Osteoblast (primary cell): ENCODE measurements around the gene ZNF219. TPM values are rescaled to one million over a fixed set of nuclear protein-coding genes. Genes with fewer than 3 reads are reported as not detected.

Source experiments
- DNase-seq: peaks from one replicate; pipeline ENCODE4 v3.0.0; 2011; ENCODE audit warnings: low spot score, mixed read lengths; ENCODE audit not compliant: insufficient read length; ENCODE audit errors: missing footprints
- H2AFZ ChIP-seq: 2 replicates; pipeline ENCODE4 v1.6.0; 2011; ENCODE audit warnings: mild to moderate bottlenecking, low read length
- H3K27ac ChIP-seq: 2 replicates; pipeline ENCODE4 v1.5.1; 2011; ENCODE audit warnings: mild to moderate bottlenecking, low read depth, low read length, moderate library complexity
- H3K27me3 ChIP-seq: 2 replicates; pipeline ENCODE4 v1.6.0; 2012; ENCODE audit warnings: mild to moderate bottlenecking, control low read depth, inconsistent platforms, low read length, moderate library complexity; ENCODE audit not compliant: insufficient read depth
- H3K36me3 ChIP-seq: 2 replicates; pipeline ENCODE4 v1.5.1; 2011; ENCODE audit warnings: mild to moderate bottlenecking, low read length, control low read depth, moderate library complexity; ENCODE audit not compliant: insufficient read depth
- H3K4me1 ChIP-seq: 2 replicates; pipeline ENCODE4 v1.5.1; 2011; ENCODE audit warnings: mild to moderate bottlenecking, low read length, control low read depth, moderate library complexity; ENCODE audit not compliant: insufficient read depth
- H3K4me2 ChIP-seq: 2 replicates; pipeline ENCODE4 v1.6.0; 2011; ENCODE audit warnings: mild to moderate bottlenecking, low read length; ENCODE audit not compliant: insufficient read depth
- H3K4me3 ChIP-seq: fragments of 200-600 bp; sonication (generic); 3 replicates; pipeline ENCODE4 v1.5.1; 2012; ENCODE audit warnings: mild to moderate bottlenecking, low read length, inconsistent platforms; ENCODE audit not compliant: insufficient read depth
- H3K79me2 ChIP-seq: 2 replicates; pipeline ENCODE4 v1.6.0; 2012; ENCODE audit warnings: mild to moderate bottlenecking, low read length, control low read depth, inconsistent platforms; ENCODE audit not compliant: insufficient read depth
- H3K9me3 ChIP-seq: 2 replicates; pipeline ENCODE4 v1.5.1; 2011; ENCODE audit warnings: low read depth, low read length, control low read depth
- H4K20me1 ChIP-seq: 2 replicates; pipeline ENCODE4 v1.6.0; 2012; ENCODE audit warnings: mild to moderate bottlenecking, low read length, control low read depth; ENCODE audit not compliant: insufficient read depth
- total RNA-seq: library from RNA; depleted of rRNA; stranded (reverse); fragments of >200 nt; gene quantifications from 2 replicates; pipeline ENCODE4 v1.2.3, GENCODE V29; 2012
- TF ChIP-seq, protein P1 (sequence below): IDR thresholded peaks from 2 replicates; pipeline ENCODE4 v1.5.1; 2011; ENCODE audit warnings: mild to moderate bottlenecking, low read depth, low read length, moderate library complexity; ENCODE audit errors: extremely low read depth

ZNF219 gene
- total RNA-seq = 8.3 and 9.4 TPM in 2 replicates

DNA sequence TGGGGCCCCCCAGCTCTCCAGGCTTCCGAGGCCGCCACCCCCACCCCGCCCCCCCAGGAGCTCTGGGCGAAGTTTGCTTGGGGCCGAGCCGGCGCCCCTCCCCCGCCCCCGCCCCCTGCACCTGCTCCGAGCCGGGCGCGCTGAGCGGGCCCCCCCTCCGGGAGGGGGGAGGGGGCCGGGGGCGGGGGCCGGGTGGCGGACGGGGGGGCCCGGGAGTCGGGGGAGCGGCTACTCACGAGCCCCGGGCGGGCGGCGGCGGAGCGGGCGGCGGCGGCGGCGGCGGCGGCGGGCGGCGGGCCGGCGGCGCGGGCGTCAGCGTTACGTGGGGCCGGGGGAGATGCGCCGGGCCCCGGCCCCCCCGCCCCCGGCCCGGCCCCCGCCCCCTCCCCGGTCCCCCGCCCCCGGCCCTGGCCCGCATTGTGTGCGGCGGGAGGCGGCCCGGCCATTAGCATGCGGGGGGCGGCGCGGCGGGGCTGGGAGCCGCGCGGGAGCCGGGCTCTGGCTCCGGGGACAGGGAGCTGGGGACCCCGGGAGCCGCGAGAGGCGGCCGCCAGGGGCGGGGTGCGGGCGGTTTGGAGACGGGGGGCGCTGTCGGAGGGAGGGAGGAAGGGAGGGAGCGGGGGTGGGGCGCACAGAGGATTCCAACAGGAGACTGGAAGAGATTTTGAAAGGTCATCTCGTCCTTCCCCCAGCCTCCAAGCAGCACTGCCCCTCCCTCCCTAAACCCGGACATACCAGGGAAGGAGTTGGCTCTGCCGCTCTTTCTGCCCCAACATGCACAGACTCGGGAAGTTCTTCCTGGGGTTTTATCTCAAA lies at the start of gene ZNF219:
Gene ZNF219 (minus strand): TSS at position 580 of the 816 bp plus-strand sequence. CDS start 5,064 bp downstream, outside the sequence.
- Histone ChIP-seq H3K79me2 (no peaks in the 10 kb centered on the region), H3K4me3 (peak within 1 kb of the TSS; percentile 78), H3K9me3 (no peaks in the 10 kb centered on the region), H3K4me1 (peaks cover 21% of the 10 kb centered on the region), H3K27ac (no peak within 1 kb of the TSS), H2AFZ (peak within 1 kb of the TSS; percentile 90), H3K27me3 (peaks cover 6% of the 10 kb centered on the region), H3K36me3 (no peaks in the 10 kb centered on the region), H3K4me2 (peak within 1 kb of the TSS; percentile 95), H4K20me1 (peaks cover 6% of the 10 kb centered on the region)
- TF ChIP-seq, protein P1, sequence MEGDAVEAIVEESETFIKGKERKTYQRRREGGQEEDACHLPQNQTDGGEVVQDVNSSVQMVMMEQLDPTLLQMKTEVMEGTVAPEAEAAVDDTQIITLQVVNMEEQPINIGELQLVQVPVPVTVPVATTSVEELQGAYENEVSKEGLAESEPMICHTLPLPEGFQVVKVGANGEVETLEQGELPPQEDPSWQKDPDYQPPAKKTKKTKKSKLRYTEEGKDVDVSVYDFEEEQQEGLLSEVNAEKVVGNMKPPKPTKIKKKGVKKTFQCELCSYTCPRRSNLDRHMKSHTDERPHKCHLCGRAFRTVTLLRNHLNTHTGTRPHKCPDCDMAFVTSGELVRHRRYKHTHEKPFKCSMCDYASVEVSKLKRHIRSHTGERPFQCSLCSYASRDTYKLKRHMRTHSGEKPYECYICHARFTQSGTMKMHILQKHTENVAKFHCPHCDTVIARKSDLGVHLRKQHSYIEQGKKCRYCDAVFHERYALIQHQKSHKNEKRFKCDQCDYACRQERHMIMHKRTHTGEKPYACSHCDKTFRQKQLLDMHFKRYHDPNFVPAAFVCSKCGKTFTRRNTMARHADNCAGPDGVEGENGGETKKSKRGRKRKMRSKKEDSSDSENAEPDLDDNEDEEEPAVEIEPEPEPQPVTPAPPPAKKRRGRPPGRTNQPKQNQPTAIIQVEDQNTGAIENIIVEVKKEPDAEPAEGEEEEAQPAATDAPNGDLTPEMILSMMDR = no peak
- DNase-seq = peak; percentile 96

DNA sequence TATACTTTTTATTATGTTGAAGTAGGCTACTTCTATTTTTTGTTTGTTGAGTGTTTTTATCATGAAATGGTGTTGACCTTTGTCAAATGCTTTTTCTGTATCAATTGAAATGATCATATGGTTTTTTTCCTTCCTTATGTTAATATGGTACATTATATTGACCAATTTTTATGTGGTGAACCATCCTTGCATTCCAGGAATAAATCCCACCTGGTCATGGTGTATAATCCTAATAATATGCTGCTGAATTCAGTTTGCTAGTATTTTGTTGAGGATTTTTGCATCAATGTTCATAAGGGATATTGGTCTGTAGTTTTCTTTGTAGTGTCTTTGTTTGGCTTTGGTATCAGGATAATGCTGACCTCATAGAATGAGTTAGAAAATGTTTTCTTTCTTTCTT lies 47.0 kb upstream of the ZNF219 start:
- Histone ChIP-seq H3K4me2 (no peak overlapping the region), H3K9me3 (no peaks in the 10 kb centered on the region), H3K27ac (no peak overlapping the region), H3K79me2 (no peaks in the 10 kb centered on the region), H3K36me3 (no peaks in the 10 kb centered on the region), H2AFZ (no peak overlapping the region), H3K27me3 (no peaks in the 10 kb centered on the region), H3K4me3 (no peak overlapping the region), H3K4me1 (no peaks in the 10 kb centered on the region), H4K20me1 (no peaks in the 10 kb centered on the region)
- TF ChIP-seq, protein P1 = no peak
- DNase-seq = no peak

DNA sequence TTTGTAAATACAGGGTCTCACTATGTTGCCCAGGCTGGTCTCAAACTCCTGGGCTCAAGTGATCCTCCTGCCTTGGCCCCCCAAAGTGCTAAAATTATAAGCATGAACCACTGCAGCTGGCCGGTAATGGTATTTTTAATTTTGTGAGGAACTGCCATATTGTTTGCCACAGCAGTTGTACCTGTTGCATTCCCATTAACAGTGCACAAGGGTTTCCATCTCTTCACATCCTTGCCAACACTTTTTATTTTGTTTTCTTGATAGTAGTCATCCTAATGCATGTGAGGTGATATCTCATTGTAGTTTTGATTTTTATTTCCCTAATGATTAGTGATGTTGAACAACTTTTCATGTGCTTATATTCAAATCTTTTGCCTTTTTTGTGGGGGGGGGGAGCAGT lies 43.9 kb upstream of the ZNF219 start:
- H3K4me2 ChIP-seq = no peak overlapping the region
- no peak overlapping the region for H2AFZ ChIP-seq
- no peaks in the 10 kb centered on the region for H3K4me1 ChIP-seq
- no peak overlapping the region for H3K27ac ChIP-seq
- no peak for DNase-seq
- H3K36me3 ChIP-seq = no peaks in the 10 kb centered on the region
- H4K20me1 ChIP-seq = no peaks in the 10 kb centered on the region
- no peak overlapping the region for H3K4me3 ChIP-seq
- no peaks in the 10 kb centered on the region for H3K27me3 ChIP-seq
- no peaks in the 10 kb centered on the region for H3K79me2 ChIP-seq
- TF ChIP-seq, protein P1 = no peak
- no peaks in the 10 kb centered on the region for H3K9me3 ChIP-seq

DNA sequence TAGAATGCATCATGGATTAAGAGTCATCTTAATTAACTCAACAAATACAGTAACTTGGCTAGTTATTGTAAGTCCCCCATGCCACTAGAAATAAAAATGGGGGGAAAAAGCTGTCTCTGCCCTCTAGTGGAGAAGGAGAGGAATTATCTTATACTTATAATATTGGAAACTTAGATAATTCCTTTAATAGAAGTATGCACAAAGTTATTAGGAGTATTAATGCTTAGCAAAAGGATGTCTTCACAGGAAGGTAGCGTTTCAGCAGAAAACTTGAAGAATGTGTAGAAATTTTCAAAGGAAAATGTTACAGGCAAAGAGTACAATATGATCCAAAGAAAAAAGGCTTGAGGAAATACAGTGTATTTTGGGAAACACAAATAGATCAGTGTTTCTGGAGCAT lies 37.6 kb upstream of the ZNF219 start:
- Histone ChIP-seq H3K27ac (no peak overlapping the region), H3K36me3 (no peaks in the 10 kb centered on the region), H3K4me3 (no peak overlapping the region), H2AFZ (no peak overlapping the region), H3K4me2 (no peak overlapping the region), H3K4me1 (no peaks in the 10 kb centered on the region), H3K27me3 (no peaks in the 10 kb centered on the region), H3K9me3 (no peaks in the 10 kb centered on the region), H4K20me1 (no peaks in the 10 kb centered on the region), H3K79me2 (no peaks in the 10 kb centered on the region)
- DNase-seq = peak; percentile 31
- TF ChIP-seq, protein P1 = peak; percentile 74
